OCI-LY1 (cell line): Measurements from ENCODE around the gene TSHR.

Experiments used
- H2AFZ ChIP-seq: fragments of 200-600 bp; sonication (generic), shearing (Covaris generic); 2 replicates; pipeline ENCODE4 v1.6.0; 2014; ENCODE audit warnings: antibody characterized with exemption, mild to moderate bottlenecking, low read length
- H3F3A ChIP-seq: fragments of 200-600 bp; sonication (generic), shearing (Covaris generic); 2 replicates; pipeline ENCODE4 v1.6.0; 2014; ENCODE audit warnings: mild to moderate bottlenecking, antibody characterized with exemption, low read length, moderate library complexity; ENCODE audit not compliant: insufficient read depth
- H3K27ac ChIP-seq: fragments of 200-600 bp; sonication (generic); 2 replicates; pipeline ENCODE4 v1.5.1; 2014; ENCODE audit warnings: low read length, mixed run types, mild to moderate bottlenecking, low read depth; ENCODE audit not compliant: poor library complexity, severe bottlenecking
- H3K27me3 ChIP-seq: fragments of 200-600 bp; sonication (generic); 2 replicates; pipeline ENCODE4 v1.6.0; 2014; ENCODE audit warnings: antibody characterized with exemption, mild to moderate bottlenecking, low read length, moderate library complexity; ENCODE audit not compliant: insufficient read depth
- H3K36me3 ChIP-seq: fragments of 200-600 bp; sonication (generic); 2 replicates; pipeline ENCODE4 v1.6.1; 2014; ENCODE audit warnings: mild to moderate bottlenecking, antibody characterized with exemption, low read length, moderate library complexity, mixed read lengths; ENCODE audit not compliant: insufficient read depth
- H3K4me1 ChIP-seq: fragments of 200-600 bp; sonication (generic); 2 replicates; pipeline ENCODE4 v1.5.1; 2014; ENCODE audit warnings: mild to moderate bottlenecking, low read length, moderate library complexity; ENCODE audit not compliant: insufficient read depth, severe bottlenecking
- H3K4me2 ChIP-seq: fragments of 200-600 bp; sonication (generic), shearing (Covaris generic); 2 replicates; pipeline ENCODE4 v1.6.1; 2014; ENCODE audit warnings: low read length
- H3K4me3 ChIP-seq: fragments of 200-600 bp; sonication (generic); 2 replicates; pipeline ENCODE4 v1.5.1; 2014; ENCODE audit warnings: low read length, low read depth, mild to moderate bottlenecking, mixed read lengths; ENCODE audit not compliant: poor library complexity, severe bottlenecking
- H3K79me2 ChIP-seq: fragments of 200-600 bp; shearing (Covaris generic); 2 replicates; pipeline ENCODE4 v1.6.1; 2016; ENCODE audit warnings: mixed run types, low read length, mixed read lengths; ENCODE audit not compliant: insufficient read depth
- H3K9ac ChIP-seq: fragments of 200-600 bp; sonication (generic), shearing (Covaris generic); 2 replicates; pipeline ENCODE4 v1.6.1; 2014; ENCODE audit warnings: mild to moderate bottlenecking, low read length, mixed read lengths
- H3K9me2 ChIP-seq: fragments of 200-600 bp; sonication (generic), shearing (Covaris generic); 2 replicates; pipeline ENCODE4 v1.6.1; 2014; ENCODE audit warnings: low read depth, mild to moderate bottlenecking, low read length, mixed read lengths
- H3K9me3 ChIP-seq: fragments of 200-600 bp; shearing (Covaris generic); 2 replicates; pipeline ENCODE4 v1.6.1; 2014; ENCODE audit warnings: low read length, mixed read lengths
- H4K20me1 ChIP-seq: fragments of 200-600 bp; sonication (generic), shearing (Covaris generic); 2 replicates; pipeline ENCODE4 v1.6.0; 2016; ENCODE audit warnings: mild to moderate bottlenecking, low read length; ENCODE audit not compliant: insufficient read depth
- EZH2 ChIP-seq: fragments of 200-600 bp; sonication (generic), shearing (Covaris generic); IDR thresholded peaks from 2 replicates; pipeline ENCODE4 v1.8.0; 2017; ENCODE audit warnings: borderline replicate concordance, mixed run types, mild to moderate bottlenecking, antibody characterized with exemption, low read length, moderate library complexity, mixed read lengths
- TF ChIP-seq, protein P1 (sequence below): fragments of 200-600 bp; sonication (generic), shearing (Covaris generic); IDR thresholded peaks from 2 replicates; pipeline ENCODE4 v1.5.1; 2017; ENCODE audit warnings: mild to moderate bottlenecking, antibody characterized with exemption, low read length, moderate library complexity, mixed read lengths

TSHR gene

GRCh38 chr14:81120501-81120900 is 165.1 kb downstream of the TSHR start:
- no peaks in the 10 kb centered on the region for H3K9me2 ChIP-seq
- no peaks in the 10 kb centered on the region for H3F3A ChIP-seq
- H3K9ac ChIP-seq = no peak overlapping the region
- H3K79me2 ChIP-seq = no peaks in the 10 kb centered on the region
- H3K4me2 ChIP-seq = no peak overlapping the region
- H4K20me1 ChIP-seq = no peaks in the 10 kb centered on the region
- H3K4me1 ChIP-seq = no peaks in the 10 kb centered on the region
- no peak overlapping the region for H2AFZ ChIP-seq
- H3K9me3 ChIP-seq = no peaks in the 10 kb centered on the region
- H3K27ac ChIP-seq = no peak overlapping the region
- H3K27me3 ChIP-seq = no peaks in the 10 kb centered on the region
- no peaks in the 10 kb centered on the region for H3K36me3 ChIP-seq
- H3K4me3 ChIP-seq = no peak overlapping the region
- TF ChIP-seq, protein P1, sequence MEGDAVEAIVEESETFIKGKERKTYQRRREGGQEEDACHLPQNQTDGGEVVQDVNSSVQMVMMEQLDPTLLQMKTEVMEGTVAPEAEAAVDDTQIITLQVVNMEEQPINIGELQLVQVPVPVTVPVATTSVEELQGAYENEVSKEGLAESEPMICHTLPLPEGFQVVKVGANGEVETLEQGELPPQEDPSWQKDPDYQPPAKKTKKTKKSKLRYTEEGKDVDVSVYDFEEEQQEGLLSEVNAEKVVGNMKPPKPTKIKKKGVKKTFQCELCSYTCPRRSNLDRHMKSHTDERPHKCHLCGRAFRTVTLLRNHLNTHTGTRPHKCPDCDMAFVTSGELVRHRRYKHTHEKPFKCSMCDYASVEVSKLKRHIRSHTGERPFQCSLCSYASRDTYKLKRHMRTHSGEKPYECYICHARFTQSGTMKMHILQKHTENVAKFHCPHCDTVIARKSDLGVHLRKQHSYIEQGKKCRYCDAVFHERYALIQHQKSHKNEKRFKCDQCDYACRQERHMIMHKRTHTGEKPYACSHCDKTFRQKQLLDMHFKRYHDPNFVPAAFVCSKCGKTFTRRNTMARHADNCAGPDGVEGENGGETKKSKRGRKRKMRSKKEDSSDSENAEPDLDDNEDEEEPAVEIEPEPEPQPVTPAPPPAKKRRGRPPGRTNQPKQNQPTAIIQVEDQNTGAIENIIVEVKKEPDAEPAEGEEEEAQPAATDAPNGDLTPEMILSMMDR = no peak
- TF ChIP-seq EZH2 = no peak

GRCh38 chr14:81122326-81122725 is 166.9 kb downstream of the TSHR start:
- no peaks in the 10 kb centered on the region for H3K79me2 ChIP-seq
- no peaks in the 10 kb centered on the region for H3F3A ChIP-seq
- no peak overlapping the region for H3K4me3 ChIP-seq
- no peaks in the 10 kb centered on the region for H3K27me3 ChIP-seq
- TF ChIP-seq EZH2 = no peak
- TF ChIP-seq, protein P1 = no peak
- no peak overlapping the region for H3K27ac ChIP-seq
- H3K9me2 ChIP-seq = no peaks in the 10 kb centered on the region
- H4K20me1 ChIP-seq = no peaks in the 10 kb centered on the region
- H3K36me3 ChIP-seq = no peaks in the 10 kb centered on the region
- no peaks in the 10 kb centered on the region for H3K4me1 ChIP-seq
- no peak overlapping the region for H3K9ac ChIP-seq
- H2AFZ ChIP-seq = no peak overlapping the region
- H3K4me2 ChIP-seq = no peak overlapping the region
- H3K9me3 ChIP-seq = no peaks in the 10 kb centered on the region

- Histone ChIP-seq H3K36me3 (no peaks in the 10 kb centered on the region), H3K4me2 (no peak overlapping the region), H3K27ac (no peak overlapping the region), H3K9me3 (no peaks in the 10 kb centered on the region), H3K79me2 (no peaks in the 10 kb centered on the region), H3K9me2 (no peaks in the 10 kb centered on the region), H3K4me3 (no peak overlapping the region), H4K20me1 (no peaks in the 10 kb centered on the region), H3K4me1 (no peaks in the 10 kb centered on the region), H3F3A (no peaks in the 10 kb centered on the region), H3K27me3 (no peaks in the 10 kb centered on the region), H2AFZ (no peak overlapping the region), H3K9ac (no peak overlapping the region)
- no peak for TF ChIP-seq EZH2
- TF ChIP-seq, protein P1 = no peak
Measured at GRCh38 chr14:81123811-81124210, 168.4 kb downstream of the TSHR start.
